SU-DHL-6 (cell line): ENCODE results near the gene GXYLT1.
A peak's percentile ranks its signal among the peaks of the same experiment; 100 is the strongest.
"Not testable (repeated sequence)": the region's sequence is repeated elsewhere in the genome, so short reads cannot be mapped to it uniquely, and the experiment has no call there.

ENCODE experiments used
- H2AFZ ChIP-seq: fragments of 200-600 bp; sonication (generic); 2 replicates; pipeline ENCODE4 v1.6.1; 2014; ENCODE audit warnings: low read depth, mild to moderate bottlenecking, moderate library complexity, mixed read lengths, antibody characterized with exemption, low read length; ENCODE audit not compliant: severe bottlenecking
- H3F3A ChIP-seq: fragments of 200-600 bp; shearing (Covaris generic); 2 replicates; pipeline ENCODE4 v1.6.0; 2016; ENCODE audit warnings: antibody characterized with exemption, mild to moderate bottlenecking; ENCODE audit not compliant: insufficient read depth
- H3K27ac ChIP-seq: fragments of 200-600 bp; sonication (generic); 2 replicates; pipeline ENCODE4 v1.5.1; 2016; ENCODE audit warnings: low read depth, mild to moderate bottlenecking, low read length, moderate library complexity, mixed read lengths
- H3K27me3 ChIP-seq: fragments of 200-600 bp; sonication (generic), shearing (Covaris generic); 2 replicates; pipeline ENCODE4 v1.6.0; 2014; ENCODE audit warnings: mild to moderate bottlenecking, low read length
- H3K36me3 ChIP-seq: fragments of 200-600 bp; sonication (generic); 2 replicates; pipeline ENCODE4 v1.6.1; 2014; ENCODE audit warnings: mild to moderate bottlenecking, low read length, mixed read lengths
- H3K4me2 ChIP-seq: fragments of 300-600, 200-600 bp; shearing (Covaris generic), sonication (generic); 2 replicates; pipeline ENCODE4 v1.6.0; 2014; ENCODE audit warnings: low read length, low read depth, mild to moderate bottlenecking; ENCODE audit not compliant: poor library complexity, severe bottlenecking
- H3K4me3 ChIP-seq: fragments of 200-600 bp; sonication (generic); 2 replicates; pipeline ENCODE4 v1.5.1; 2014; ENCODE audit warnings: antibody characterized with exemption, low read length, mild to moderate bottlenecking, mixed read lengths; ENCODE audit not compliant: insufficient read depth, poor library complexity, severe bottlenecking
- H3K79me2 ChIP-seq: fragments of 200-600 bp; sonication (generic); 2 replicates; pipeline ENCODE4 v1.6.1; 2014; ENCODE audit warnings: mild to moderate bottlenecking, low read length, moderate library complexity; ENCODE audit not compliant: insufficient read depth
- H3K9ac ChIP-seq: fragments of 200-600 bp; sonication (generic); 2 replicates; pipeline ENCODE4 v1.7.0; 2014; ENCODE audit warnings: mild to moderate bottlenecking, low read length
- H3K9me2 ChIP-seq: fragments of 200-600 bp; sonication (generic); replicated peaks from 2 replicates; pipeline ENCODE4 v1.6.1; 2014; ENCODE audit warnings: low read length; ENCODE audit not compliant: insufficient read depth
- H3K9me3 ChIP-seq: fragments of 200-600 bp; sonication (generic); 2 replicates; pipeline ENCODE4 v1.6.1; 2014; ENCODE audit warnings: low read length, mixed read lengths; ENCODE audit not compliant: insufficient read depth
- H4K20me1 ChIP-seq: fragments of 200-600 bp; sonication (generic); 2 replicates; pipeline ENCODE4 v1.6.1; 2014; ENCODE audit warnings: low read depth, mild to moderate bottlenecking, antibody characterized with exemption, low read length, moderate library complexity, mixed read lengths
- CTCF ChIP-seq: fragments of 200-600 bp; sonication (generic); IDR thresholded peaks from one replicate; pipeline ENCODE4 v1.5.1; 2017; ENCODE audit warnings: antibody characterized with exemption, mild to moderate bottlenecking, low read length, moderate library complexity; ENCODE audit not compliant: insufficient read depth, poor library complexity, severe bottlenecking
- EZH2phosphoT487 ChIP-seq: fragments of 200-600 bp; sonication (generic), shearing (Covaris generic); conservative IDR thresholded peaks from 2 replicates; pipeline ENCODE4 v1.6.1; 2018; ENCODE audit warnings: mild to moderate bottlenecking, antibody characterized with exemption, low read length, moderate library complexity, mixed read lengths

Gene GXYLT1

GRCh38 chr12:42109031-42109430, 35.6 kb downstream of the GXYLT1 start:
- Histone ChIP-seq H3K79me2 (no peaks in the 10 kb centered on the region), H3K27me3 (no peaks in the 10 kb centered on the region), H3K9me2 (no peaks in the 10 kb centered on the region), H3K9ac (no peak overlapping the region), H4K20me1 (no peaks in the 10 kb centered on the region), H3K9me3 (no peaks in the 10 kb centered on the region), H3F3A (peaks cover 14% of the 10 kb centered on the region; the same call in 1 of the 2 replicates), H3K4me2 (no peak overlapping the region), H3K36me3 (peaks cover 15% of the 10 kb centered on the region; the same call in 1 of the 2 replicates), H2AFZ (no peak overlapping the region), H3K27ac (no peak overlapping the region), H3K4me3 (no peak overlapping the region)
- TF ChIP-seq EZH2phosphoT487 (no peak), CTCF (no peak)

- Histone ChIP-seq H3F3A (peaks cover 19% of the 10 kb centered on the region; the same call in 1 of the 2 replicates), H3K36me3 (peaks cover 15% of the 10 kb centered on the region; the same call in 1 of the 2 replicates)
- not testable (repeated sequence) for H3K79me2 ChIP-seq, H3K4me3 ChIP-seq, H3K9ac ChIP-seq, H3K27me3 ChIP-seq, H4K20me1 ChIP-seq, H3K9me3 ChIP-seq, H3K27ac ChIP-seq, H3K4me2 ChIP-seq, H3K9me2 ChIP-seq, H2AFZ ChIP-seq
Observed at GRCh38 chr12:42106791-42107190, 37.9 kb downstream of the GXYLT1 start.

GRCh38 chr12:42104784-42105183, 39.9 kb downstream of the GXYLT1 start:
- Histone ChIP-seq H3K4me2 (peak overlapping the region; percentile 50), H3K79me2 (no peaks in the 10 kb centered on the region), H2AFZ (peak overlapping the region; percentile 6), H4K20me1 (no peaks in the 10 kb centered on the region), H3F3A (peaks cover 17% of the 10 kb centered on the region; the same call in 1 of the 2 replicates), H3K9me3 (no peaks in the 10 kb centered on the region), H3K36me3 (peaks cover 12% of the 10 kb centered on the region; the same call in 1 of the 2 replicates), H3K4me3 (no peak overlapping the region), H3K9me2 (no peaks in the 10 kb centered on the region), H3K27ac (peak overlapping the region; percentile 60), H3K27me3 (no peaks in the 10 kb centered on the region), H3K9ac (no peak overlapping the region)
- TF ChIP-seq CTCF, result no peak
- no peak for TF ChIP-seq EZH2phosphoT487

- Histone ChIP-seq H3K4me3 (no peak overlapping the region), H3K27me3 (no peaks in the 10 kb centered on the region), H3K27ac (peak overlapping the region; percentile 60; the same call in 1 of the 2 replicates), H2AFZ (no peak overlapping the region), H3K9me3 (no peaks in the 10 kb centered on the region), H3F3A (peaks cover 17% of the 10 kb centered on the region; the same call in 1 of the 2 replicates), H3K4me2 (peak overlapping the region; percentile 50), H3K9me2 (no peaks in the 10 kb centered on the region), H3K79me2 (no peaks in the 10 kb centered on the region), H4K20me1 (no peaks in the 10 kb centered on the region), H3K9ac (no peak overlapping the region), H3K36me3 (peaks cover 11% of the 10 kb centered on the region; the same call in 1 of the 2 replicates)
- TF ChIP-seq EZH2phosphoT487 (no peak), CTCF (no peak)
Observed at GRCh38 chr12:42104087-42104486, 40.6 kb downstream of the GXYLT1 start.
